HT1080 (cell line): Measurements from ENCODE around the gene FOXQ1. TPM values are rescaled to one million over a fixed set of nuclear protein-coding genes. Genes with fewer than 3 reads are reported as not detected.
"Not testable (repeated sequence)": the region's sequence is repeated elsewhere in the genome, so short reads cannot be mapped to it uniquely, and the experiment has no call there.

ENCODE experiments used
- DNase-seq: peaks from one replicate; pipeline ENCODE4 v3.0.0-alpha.2; 2015; ENCODE audit warnings: low read depth
- total RNA-seq: library from RNA; depleted of rRNA; stranded (reverse); fragments of >200 nt; shearing (Covaris generic); gene quantifications from 2 replicates; pipeline ENCODE4 v1.2.3, GENCODE V29; 2014; rRNA removed

The FOXQ1 gene
- total RNA-seq, 1 experiment from 2014 or later, result not detected

DNA sequence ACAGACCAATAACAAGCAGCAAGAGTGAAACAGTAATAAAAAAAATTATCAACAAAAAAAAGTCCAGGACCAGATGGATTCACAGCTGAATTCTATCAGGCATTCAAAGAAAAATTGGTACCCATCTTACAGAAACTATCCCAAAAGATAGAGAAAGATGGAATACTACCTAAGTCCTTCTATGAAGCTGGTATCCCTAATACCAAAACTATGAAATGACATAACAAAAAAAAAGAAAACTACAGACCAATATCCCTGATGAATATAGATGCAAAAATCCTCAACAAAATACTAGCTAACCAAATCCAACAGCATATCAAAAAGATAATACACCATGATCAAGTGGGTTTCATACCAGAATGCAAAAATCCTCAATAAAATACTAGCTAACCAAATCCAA is 43.2 kb downstream of the FOXQ1 start:
- not testable (repeated sequence) for DNase-seq

DNA sequence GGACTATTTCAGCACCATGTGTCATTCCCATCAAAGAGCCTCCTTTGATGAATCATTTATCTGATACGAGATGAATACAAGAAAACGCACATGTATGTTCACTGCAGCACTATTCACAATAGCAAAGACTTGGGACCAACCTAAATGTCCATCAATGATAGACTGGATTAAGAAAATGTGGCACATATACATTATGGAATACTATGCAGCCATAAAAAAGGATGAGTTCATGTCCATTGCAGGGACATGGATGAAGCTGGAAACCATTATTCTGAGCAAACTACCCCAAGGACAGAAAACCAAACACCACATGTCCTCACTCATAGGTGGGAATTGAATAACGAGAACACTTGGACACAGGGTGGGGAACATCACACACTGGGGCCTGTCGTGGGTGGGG is 49.8 kb downstream of the FOXQ1 start:
- not testable (repeated sequence) for DNase-seq

DNA sequence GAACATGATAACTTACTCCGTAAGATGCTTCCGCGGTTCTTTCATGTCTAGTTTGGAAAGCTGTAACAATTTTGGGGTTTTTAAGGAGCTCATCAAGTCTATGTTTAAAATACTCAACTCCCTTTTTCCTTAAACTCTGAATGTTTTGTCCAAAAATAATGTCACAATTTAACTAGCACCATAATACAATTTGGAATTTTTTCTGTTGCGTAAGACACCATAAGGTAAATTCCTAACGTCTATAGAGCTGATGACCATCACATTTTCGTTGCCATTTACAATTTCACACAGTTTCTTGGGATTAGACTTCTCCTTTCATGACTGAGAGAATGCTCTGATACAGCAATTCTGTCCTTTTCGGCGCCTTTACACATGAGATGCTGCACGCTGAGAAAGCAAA is 50.7 kb downstream of the FOXQ1 start:
- DNase-seq, result no peak

DNA sequence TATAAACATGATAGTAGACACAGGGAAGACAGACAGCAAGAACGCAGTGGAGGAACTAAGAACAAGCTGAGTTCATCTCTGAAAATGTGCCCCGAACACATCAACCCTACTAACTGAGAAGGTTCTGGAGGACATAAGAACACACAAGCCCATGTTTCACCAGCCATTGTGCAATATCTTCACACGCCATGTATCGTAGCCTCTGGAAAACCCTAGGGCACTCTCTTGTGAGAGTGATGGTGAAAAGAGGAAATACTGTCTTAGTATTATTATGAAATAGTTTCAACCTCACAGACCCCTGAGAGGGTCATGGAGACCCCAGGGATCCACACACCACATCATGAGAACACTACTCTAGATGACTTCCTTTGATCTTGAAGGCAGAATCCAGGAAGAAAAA is 51.4 kb downstream of the FOXQ1 start:
- DNase-seq, result no peak

DNA sequence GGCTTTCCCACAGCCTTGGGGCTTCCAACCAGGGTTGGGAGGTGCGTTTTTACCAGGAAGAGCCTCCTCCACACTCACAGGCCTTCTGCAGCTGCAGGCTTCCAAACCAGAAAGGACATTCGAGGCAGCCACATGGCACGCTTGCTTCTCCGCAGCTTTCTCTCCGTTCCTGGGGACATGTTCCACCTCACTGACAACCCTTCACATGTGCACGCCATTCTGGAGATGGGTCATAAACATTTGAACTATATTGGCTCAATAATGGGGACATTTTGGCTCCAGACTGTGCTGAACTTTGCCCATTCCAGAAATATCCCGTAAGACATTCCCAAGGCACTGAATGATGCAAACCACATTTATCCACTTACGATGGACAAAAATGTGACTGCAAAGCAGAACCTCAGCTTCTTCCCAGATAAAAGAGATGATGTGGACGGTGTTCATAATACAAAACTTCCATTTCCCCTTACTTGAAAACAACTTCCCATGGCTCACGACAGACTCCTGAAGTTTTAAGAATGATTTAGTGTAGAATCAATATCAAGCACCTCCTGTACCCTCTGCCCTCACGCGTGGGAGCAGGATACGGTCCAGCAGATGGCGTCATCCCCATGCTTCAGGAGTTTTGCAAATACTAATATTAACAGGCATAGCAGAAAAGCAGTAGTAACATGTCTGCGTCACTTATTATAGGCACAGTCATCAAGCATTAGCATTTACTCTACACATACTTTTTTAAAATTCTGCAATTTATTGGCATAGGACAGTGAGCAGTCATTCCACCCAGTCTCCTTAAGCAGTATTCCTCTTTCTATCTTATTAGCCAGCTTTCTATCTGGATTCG is 52.1 kb downstream of the FOXQ1 start:
- no peak for DNase-seq

Other genes with a start within 250 kb of the FOXQ1 start
- 6.8 and 10.0 TPM in 2 replicates for gene FOXF2, start 77.5 kb downstream of the FOXQ1 start, total RNA-seq